C4-2B (cell line): ENCODE measurements around the gene PLEKHA1.

Experiments
- ZFX ChIP-seq: fragments of 450-650 bp; IDR thresholded peaks from 2 replicates; pipeline ENCODE4 v1.6.1; 2017
- TF ChIP-seq, protein P1 (sequence below): fragments of 450-650 bp; conservative IDR thresholded peaks from 2 replicates; pipeline ENCODE4 v1.5.1; 2017; ENCODE audit warnings: mild to moderate bottlenecking

GRCh38 chr10:122424059-122424458, 49.6 kb downstream of the PLEKHA1 start:
- TF ChIP-seq, protein P1, sequence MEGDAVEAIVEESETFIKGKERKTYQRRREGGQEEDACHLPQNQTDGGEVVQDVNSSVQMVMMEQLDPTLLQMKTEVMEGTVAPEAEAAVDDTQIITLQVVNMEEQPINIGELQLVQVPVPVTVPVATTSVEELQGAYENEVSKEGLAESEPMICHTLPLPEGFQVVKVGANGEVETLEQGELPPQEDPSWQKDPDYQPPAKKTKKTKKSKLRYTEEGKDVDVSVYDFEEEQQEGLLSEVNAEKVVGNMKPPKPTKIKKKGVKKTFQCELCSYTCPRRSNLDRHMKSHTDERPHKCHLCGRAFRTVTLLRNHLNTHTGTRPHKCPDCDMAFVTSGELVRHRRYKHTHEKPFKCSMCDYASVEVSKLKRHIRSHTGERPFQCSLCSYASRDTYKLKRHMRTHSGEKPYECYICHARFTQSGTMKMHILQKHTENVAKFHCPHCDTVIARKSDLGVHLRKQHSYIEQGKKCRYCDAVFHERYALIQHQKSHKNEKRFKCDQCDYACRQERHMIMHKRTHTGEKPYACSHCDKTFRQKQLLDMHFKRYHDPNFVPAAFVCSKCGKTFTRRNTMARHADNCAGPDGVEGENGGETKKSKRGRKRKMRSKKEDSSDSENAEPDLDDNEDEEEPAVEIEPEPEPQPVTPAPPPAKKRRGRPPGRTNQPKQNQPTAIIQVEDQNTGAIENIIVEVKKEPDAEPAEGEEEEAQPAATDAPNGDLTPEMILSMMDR: no peak
- no peak for TF ChIP-seq ZFX
